Endometrium (tissue), 2 donors: ENCODE measurements around the gene PMPCA.

Experiments
- FAIRE-seq: peaks from 2 replicates; lab custom pipeline; 2012; peaks lifted over from hg19 to GRCh38; lab: Jason Lieb, UNC
- donor health status: control.
- donor health status: control.

The PMPCA gene

GRCh38 chr9:136436055-136436634 lies 25.7 kb downstream of the PMPCA start:
- no peak for FAIRE-seq

GRCh38 chr9:136437430-136437829 lies 27.0 kb downstream of the PMPCA start:
- no peak for FAIRE-seq

GRCh38 chr9:136437839-136438547 lies 27.5 kb downstream of the PMPCA start:
- FAIRE-seq = no peak

- no peak for FAIRE-seq
Measured at GRCh38 chr9:136438548-136439480, 28.4 kb downstream of the PMPCA start.

GRCh38 chr9:136439481-136440408 lies 29.3 kb downstream of the PMPCA start, which contains the start of gene INPP5E:
TSS of gene INPP5E (minus strand) at chr9:136439845. CDS start at chr9:136439419, 426 bp downstream.
- FAIRE-seq = no peak

- no peak for FAIRE-seq
Measured at GRCh38 chr9:136441191-136441680, 30.8 kb downstream of the PMPCA start.

- FAIRE-seq = no peak
Measured at GRCh38 chr9:136441681-136442245, 31.3 kb downstream of the PMPCA start.

GRCh38 chr9:136442265-136442664 lies 31.8 kb downstream of the PMPCA start:
- no peak for FAIRE-seq

GRCh38 chr9:136443087-136443486 lies 32.6 kb downstream of the PMPCA start:
- FAIRE-seq = no peak

GRCh38 chr9:136443687-136444086 lies 33.2 kb downstream of the PMPCA start:
- no peak for FAIRE-seq

- no peak for FAIRE-seq
Measured at GRCh38 chr9:136444102-136444501, 33.6 kb downstream of the PMPCA start.

GRCh38 chr9:136445799-136446198 lies 35.3 kb downstream of the PMPCA start:
- FAIRE-seq = no peak

- FAIRE-seq = no peak
Measured at GRCh38 chr9:136447173-136447778, 36.8 kb downstream of the PMPCA start.

- FAIRE-seq = no peak
Measured at GRCh38 chr9:136448655-136449054, 38.2 kb downstream of the PMPCA start.

GRCh38 chr9:136451221-136451877 lies 40.9 kb downstream of the PMPCA start:
- FAIRE-seq = no peak

- FAIRE-seq = no peak
Measured at GRCh38 chr9:136453326-136453725, 42.9 kb downstream of the PMPCA start.

GRCh38 chr9:136454026-136454796 lies 43.8 kb downstream of the PMPCA start:
- FAIRE-seq = no peak

GRCh38 chr9:136455043-136456002 lies 44.9 kb downstream of the PMPCA start:
- FAIRE-seq = no peak
